ENCODE results near the gene TINCR. TPM values are rescaled to one million over a fixed set of nuclear protein-coding genes. Genes with fewer than 3 reads are reported as not detected.

Gene TINCR
- total and polyA plus RNA-seq, 2 donors from 2014 or later, result 0.94 to 2.2 TPM

GRCh38 chr19:5530701-5531100 is 37.1 kb downstream of the TINCR start:
- Histone ChIP-seq H3K9me3 (ENCODE audit: control insufficient read depth in 2 of 3, insufficient read depth in 1 of 3, low read length in 3 of 3) (peaks cover 0 to 13% (median 2%) of the 10 kb centered on the region in 3 donors), H3K36me3 (ENCODE audit: control insufficient read depth in 2 of 3, insufficient read depth in 3 of 3, low read length in 3 of 3) (no peaks in the 10 kb centered on the region), H3K9ac (ENCODE audit: low read length in 3 of 3) (no peak overlapping the region), H3K27ac (ENCODE audit: low read depth in 2 of 2, low read length in 2 of 2) (no peak overlapping the region), H3K27me3 (ENCODE audit: control insufficient read depth, insufficient read depth, low read length) (no peaks in the 10 kb centered on the region), H3K4me3 (ENCODE audit: low read length in 3 of 3) (no peak overlapping the region), H3K4me1 (ENCODE audit: control insufficient read depth in 2 of 3, insufficient read depth in 2 of 3, low read depth in 1 of 3, low read length in 3 of 3) (no peaks in the 10 kb centered on the region)
- DNase-seq (no peak), FAIRE-seq (no peak)
- intact Hi-C loops (cut with DNase I), result no loop called here
- no peak for TF ChIP-seq CTCF (IDR thresholded peaks at IDR 0.05; ENCODE audit: borderline replicate concordance, extremely low read depth, insufficient read depth)

GRCh38 chr19:5526691-5527090 is 41.1 kb downstream of the TINCR start:
- TF ChIP-seq CTCF (IDR thresholded peaks at IDR 0.05; ENCODE audit: borderline replicate concordance, extremely low read depth, insufficient read depth), result no peak
- FAIRE-seq, result no peak
- H3K9me3 ChIP-seq (ENCODE audit: control insufficient read depth in 2 of 3, insufficient read depth in 1 of 3, low read length in 3 of 3), result no peaks in the 10 kb centered on the region
- DNase-seq, result no peak
- no peak overlapping the region for H3K4me3 ChIP-seq (ENCODE audit: low read length in 3 of 3)
- intact Hi-C loops (cut with DNase I), result no loop called here
- H3K4me1 ChIP-seq (ENCODE audit: control insufficient read depth in 2 of 3, insufficient read depth in 2 of 3, low read depth in 1 of 3, low read length in 3 of 3), result no peaks in the 10 kb centered on the region
- H3K27me3 ChIP-seq (ENCODE audit: control insufficient read depth, insufficient read depth, low read length), result no peaks in the 10 kb centered on the region
- no peak overlapping the region for H3K9ac ChIP-seq (ENCODE audit: low read length in 3 of 3)
- no peaks in the 10 kb centered on the region for H3K36me3 ChIP-seq (ENCODE audit: control insufficient read depth in 2 of 3, insufficient read depth in 3 of 3, low read length in 3 of 3)
- H3K27ac ChIP-seq (ENCODE audit: low read depth in 2 of 2, low read length in 2 of 2), result no peak overlapping the region

- intact Hi-C loops (cut with DNase I), result no loop called here
- no peak overlapping the region for H3K9ac ChIP-seq (ENCODE audit: low read length in 3 of 3)
- H3K4me3 ChIP-seq (ENCODE audit: low read length in 3 of 3), result no peak overlapping the region
- H3K9me3 ChIP-seq (ENCODE audit: control insufficient read depth in 2 of 3, insufficient read depth in 1 of 3, low read length in 3 of 3), result peaks cover 0 to 3% (median 3%) of the 10 kb centered on the region in 3 donors
- no peak for FAIRE-seq
- TF ChIP-seq CTCF (IDR thresholded peaks at IDR 0.05; ENCODE audit: borderline replicate concordance, extremely low read depth, insufficient read depth), result no peak
- H3K4me1 ChIP-seq (ENCODE audit: control insufficient read depth in 2 of 3, insufficient read depth in 2 of 3, low read depth in 1 of 3, low read length in 3 of 3), result no peaks in the 10 kb centered on the region
- no peaks in the 10 kb centered on the region for H3K27me3 ChIP-seq (ENCODE audit: control insufficient read depth, insufficient read depth, low read length)
- no peaks in the 10 kb centered on the region for H3K36me3 ChIP-seq (ENCODE audit: control insufficient read depth in 2 of 3, insufficient read depth in 3 of 3, low read length in 3 of 3)
- DNase-seq, result no peak
- no peak overlapping the region for H3K27ac ChIP-seq (ENCODE audit: low read depth in 2 of 2, low read length in 2 of 2)
Observed at GRCh38 chr19:5524081-5524480, 43.7 kb downstream of the TINCR start.

GRCh38 chr19:5522106-5522505 is 45.6 kb downstream of the TINCR start:
- intact Hi-C loops (cut with DNase I), result no loop called here
- TF ChIP-seq CTCF (IDR thresholded peaks at IDR 0.05; ENCODE audit: borderline replicate concordance, extremely low read depth, insufficient read depth), result no peak
- FAIRE-seq (no peak), DNase-seq (no peak)
- no peaks in the 10 kb centered on the region for H3K27me3 ChIP-seq (ENCODE audit: control insufficient read depth, insufficient read depth, low read length)
- H3K4me3 ChIP-seq (ENCODE audit: low read length in 3 of 3), result no peak overlapping the region
- H3K27ac ChIP-seq (ENCODE audit: low read depth in 2 of 2, low read length in 2 of 2), result no peak overlapping the region
- no peaks in the 10 kb centered on the region for H3K36me3 ChIP-seq (ENCODE audit: control insufficient read depth in 2 of 3, insufficient read depth in 3 of 3, low read length in 3 of 3)
- no peaks in the 10 kb centered on the region for H3K4me1 ChIP-seq (ENCODE audit: control insufficient read depth in 2 of 3, insufficient read depth in 2 of 3, low read depth in 1 of 3, low read length in 3 of 3)
- H3K9ac ChIP-seq (ENCODE audit: low read length in 3 of 3), result no peak overlapping the region
- H3K9me3 ChIP-seq (ENCODE audit: control insufficient read depth in 2 of 3, insufficient read depth in 1 of 3, low read length in 3 of 3), result peaks cover 0 to 3% (median 3%) of the 10 kb centered on the region in 3 donors

All from kidney (tissue), 14 donors.